ENCODE measurements around the gene SMOC1. TPM values are rescaled to one million over a fixed set of nuclear protein-coding genes. Genes with fewer than 3 reads are reported as not detected.
A peak's percentile ranks its signal among the peaks of the same experiment; 100 is the strongest.

Gene SMOC1
- total RNA-seq, 1 donor from 2014 or later = 0.90 TPM

- no peak for DNase-seq (ENCODE audit: low read depth in 2 of 2)
Measured at GRCh38 chr14:70006699-70007098, 127.5 kb downstream of the SMOC1 start.

- peak in 1 of 2 donors; percentile 5 for DNase-seq (ENCODE audit: low read depth in 2 of 2)
Measured at GRCh38 chr14:70008284-70009262, 129.4 kb downstream of the SMOC1 start.

- no peak for DNase-seq (ENCODE audit: low read depth in 2 of 2)
Measured at GRCh38 chr14:70009961-70010360, 130.7 kb downstream of the SMOC1 start.

GRCh38 chr14:70011098-70011497 lies 131.9 kb downstream of the SMOC1 start:
- no peak for DNase-seq (ENCODE audit: low read depth in 2 of 2)

GRCh38 chr14:70011708-70012107 lies 132.5 kb downstream of the SMOC1 start:
- no peak for DNase-seq (ENCODE audit: low read depth in 2 of 2)

GRCh38 chr14:70013271-70013873 lies 134.2 kb downstream of the SMOC1 start:
- peak in 1 of 2 donors; percentile 31 for DNase-seq (ENCODE audit: low read depth in 2 of 2)

- no peak for DNase-seq (ENCODE audit: low read depth in 2 of 2)
Measured at GRCh38 chr14:70014406-70015095, 135.3 kb downstream of the SMOC1 start.

GRCh38 chr14:70018230-70018629 lies 139.0 kb downstream of the SMOC1 start:
- no peak for DNase-seq (ENCODE audit: low read depth in 2 of 2)

GRCh38 chr14:70018713-70019211 lies 139.5 kb downstream of the SMOC1 start:
- DNase-seq (ENCODE audit: low read depth in 2 of 2) = no peak

- DNase-seq (ENCODE audit: low read depth in 2 of 2) = no peak
Measured at GRCh38 chr14:70019695-70020094, 140.5 kb downstream of the SMOC1 start.

- DNase-seq (ENCODE audit: low read depth in 2 of 2) = peak in 1 of 2 donors; percentile 26
Measured at GRCh38 chr14:70020352-70021170, 141.3 kb downstream of the SMOC1 start.

- DNase-seq (ENCODE audit: low read depth in 2 of 2) = no peak
Measured at GRCh38 chr14:70021548-70022220, 142.5 kb downstream of the SMOC1 start.

- no peak for DNase-seq (ENCODE audit: low read depth in 2 of 2)
Measured at GRCh38 chr14:70022771-70023445, 143.7 kb downstream of the SMOC1 start.

- DNase-seq (ENCODE audit: low read depth in 2 of 2) = no peak
Measured at GRCh38 chr14:70023871-70024270, 144.7 kb downstream of the SMOC1 start.

- peak; percentile 22 to 55 for DNase-seq (ENCODE audit: low read depth in 2 of 2)
Measured at GRCh38 chr14:70027785-70028428, 148.7 kb downstream of the SMOC1 start.

- no peak for DNase-seq (ENCODE audit: low read depth in 2 of 2)
Measured at GRCh38 chr14:70029296-70030132, 150.3 kb downstream of the SMOC1 start.

- DNase-seq (ENCODE audit: low read depth in 2 of 2) = no peak
Measured at GRCh38 chr14:70032016-70032415, 152.8 kb downstream of the SMOC1 start.

- peak in 1 of 2 donors; percentile 14 for DNase-seq (ENCODE audit: low read depth in 2 of 2)
Measured at GRCh38 chr14:70032447-70032846, 153.2 kb downstream of the SMOC1 start.
